IMR-90 (cell line): ENCODE results near the gene PLCB2.

Experiments used
- CEBPB ChIP-seq: IDR thresholded peaks from 2 replicates; pipeline ENCODE4 v1.6.1; 2012; ENCODE audit warnings: low read depth, low read length, improper control_type of control experiment
- FOS ChIP-seq: fragments of 150-350 bp; IDR thresholded peaks from 2 replicates; pipeline ENCODE4 v1.6.1; 2016; ENCODE audit warnings: low read depth, low read length
- MAZ ChIP-seq: IDR thresholded peaks from 2 replicates; pipeline ENCODE4 v1.6.1; 2012; ENCODE audit warnings: low read depth, mild to moderate bottlenecking, low read length, improper control_type of control experiment, moderate library complexity, borderline replicate concordance
- POLR2A ChIP-seq: IDR thresholded peaks from 2 replicates; pipeline ENCODE4 v1.6.1; 2012; ENCODE audit warnings: mild to moderate bottlenecking, low read depth, low read length
- RAD21 ChIP-seq: IDR thresholded peaks from 2 replicates; pipeline ENCODE4 v1.6.1; 2012; ENCODE audit warnings: low read length, improper control_type of control experiment
- RFX5 ChIP-seq: IDR thresholded peaks from 2 replicates; pipeline ENCODE4 v1.8.0; 2012; ENCODE audit warnings: low read depth, mild to moderate bottlenecking, low read length, moderate library complexity
- SMC3 ChIP-seq: fragments of 150-350 bp; IDR thresholded peaks from 2 replicates; pipeline ENCODE4 v1.6.1; 2016; ENCODE audit warnings: low read depth, mild to moderate bottlenecking, antibody characterized with exemption, low read length, moderate library complexity
- TF ChIP-seq, protein P1 (sequence below): conservative IDR thresholded peaks from 2 replicates; pipeline ENCODE4 v1.5.1; 2012; ENCODE audit warnings: mild to moderate bottlenecking, low read depth, low read length, improper control_type of control experiment

DNA sequence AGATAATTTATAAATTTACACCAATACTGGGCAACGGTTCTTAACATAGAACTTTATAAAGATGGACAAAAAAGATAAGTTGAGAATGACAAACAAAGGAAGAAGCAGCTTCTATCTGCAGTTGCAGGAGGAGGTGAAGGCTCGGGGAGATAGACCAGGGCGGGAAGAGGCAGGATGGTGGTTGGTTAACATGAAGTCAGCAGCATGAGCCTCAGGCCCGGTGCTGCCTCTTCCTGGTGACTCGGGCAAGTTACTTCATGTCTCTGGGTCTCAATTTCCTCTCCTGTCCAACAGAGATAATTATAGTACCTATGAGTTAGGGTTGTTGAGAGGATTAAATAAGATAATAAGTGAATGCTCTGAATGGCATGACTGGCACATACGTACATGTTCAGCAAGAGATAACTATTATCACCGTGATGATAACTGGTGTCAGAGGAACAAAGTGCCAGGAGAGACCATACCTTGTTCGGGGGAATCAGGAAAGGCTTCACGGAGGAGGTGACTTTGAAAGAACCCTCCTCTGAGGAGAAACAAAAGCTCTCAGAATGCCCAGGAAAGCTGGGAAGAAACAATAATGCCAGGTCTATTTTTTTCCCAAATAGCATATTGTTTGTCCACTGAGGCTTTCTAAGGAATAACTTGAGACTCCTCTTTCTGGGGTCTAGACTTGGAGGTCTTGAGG lies 64.5 kb downstream of the PLCB2 start:
- no peak for TF ChIP-seq POLR2A
- TF ChIP-seq RFX5 = no peak
- TF ChIP-seq, protein P1, sequence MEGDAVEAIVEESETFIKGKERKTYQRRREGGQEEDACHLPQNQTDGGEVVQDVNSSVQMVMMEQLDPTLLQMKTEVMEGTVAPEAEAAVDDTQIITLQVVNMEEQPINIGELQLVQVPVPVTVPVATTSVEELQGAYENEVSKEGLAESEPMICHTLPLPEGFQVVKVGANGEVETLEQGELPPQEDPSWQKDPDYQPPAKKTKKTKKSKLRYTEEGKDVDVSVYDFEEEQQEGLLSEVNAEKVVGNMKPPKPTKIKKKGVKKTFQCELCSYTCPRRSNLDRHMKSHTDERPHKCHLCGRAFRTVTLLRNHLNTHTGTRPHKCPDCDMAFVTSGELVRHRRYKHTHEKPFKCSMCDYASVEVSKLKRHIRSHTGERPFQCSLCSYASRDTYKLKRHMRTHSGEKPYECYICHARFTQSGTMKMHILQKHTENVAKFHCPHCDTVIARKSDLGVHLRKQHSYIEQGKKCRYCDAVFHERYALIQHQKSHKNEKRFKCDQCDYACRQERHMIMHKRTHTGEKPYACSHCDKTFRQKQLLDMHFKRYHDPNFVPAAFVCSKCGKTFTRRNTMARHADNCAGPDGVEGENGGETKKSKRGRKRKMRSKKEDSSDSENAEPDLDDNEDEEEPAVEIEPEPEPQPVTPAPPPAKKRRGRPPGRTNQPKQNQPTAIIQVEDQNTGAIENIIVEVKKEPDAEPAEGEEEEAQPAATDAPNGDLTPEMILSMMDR = no peak
- TF ChIP-seq CEBPB = no peak
- TF ChIP-seq RAD21 = no peak
- TF ChIP-seq FOS = no peak
- TF ChIP-seq SMC3 = no peak
- TF ChIP-seq MAZ = no peak
